ENCODE results near the gene CFAP161.

The CFAP161 gene, protein sequence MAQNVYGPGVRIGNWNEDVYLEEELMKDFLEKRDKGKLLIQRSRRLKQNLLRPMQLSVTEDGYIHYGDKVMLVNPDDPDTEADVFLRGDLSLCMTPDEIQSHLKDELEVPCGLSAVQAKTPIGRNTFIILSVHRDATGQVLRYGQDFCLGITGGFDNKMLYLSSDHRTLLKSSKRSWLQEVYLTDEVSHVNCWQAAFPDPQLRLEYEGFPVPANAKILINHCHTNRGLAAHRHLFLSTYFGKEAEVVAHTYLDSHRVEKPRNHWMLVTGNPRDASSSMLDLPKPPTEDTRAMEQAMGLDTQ

DNA sequence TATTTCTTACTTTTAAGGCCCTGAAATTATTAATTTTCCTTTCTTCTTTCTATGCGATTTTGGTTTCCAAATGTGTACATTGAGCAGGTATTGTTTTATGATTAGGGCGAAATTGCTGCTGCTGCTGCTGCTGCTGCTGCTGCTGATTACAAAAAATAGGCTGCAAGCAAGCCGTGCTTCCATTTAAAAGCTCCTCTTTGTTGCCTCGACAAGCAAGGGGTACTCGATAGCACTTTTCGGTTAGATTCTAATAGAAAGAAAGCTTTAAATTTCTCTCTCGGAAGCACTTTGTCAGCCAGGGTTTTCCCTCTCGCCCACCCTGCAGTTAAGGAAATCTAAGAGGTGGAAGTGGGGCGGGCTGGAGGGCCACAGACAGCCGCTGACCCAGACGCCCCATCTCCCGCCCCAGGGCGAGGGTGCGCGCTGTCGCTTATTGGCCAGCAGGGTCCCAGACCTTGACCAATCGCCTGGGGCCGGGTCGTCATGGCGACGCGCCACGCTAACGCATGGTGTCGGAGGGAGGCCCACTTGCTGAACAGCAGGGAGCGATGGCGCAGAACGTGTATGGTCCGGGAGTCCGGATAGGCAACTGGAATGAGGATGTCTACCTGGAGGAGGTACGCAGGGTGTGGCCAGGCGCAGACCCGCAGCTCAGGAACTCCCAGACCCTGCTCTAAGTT, at the start of gene CFAP161:
Gene CFAP161, plus strand, starts transcription at position 489 of the 680 bp plus-strand sequence. Its CDS starts 60 bp downstream, at position 549.
- DNase-seq, result peak in 1 of 2 donors; percentile 24

DNA sequence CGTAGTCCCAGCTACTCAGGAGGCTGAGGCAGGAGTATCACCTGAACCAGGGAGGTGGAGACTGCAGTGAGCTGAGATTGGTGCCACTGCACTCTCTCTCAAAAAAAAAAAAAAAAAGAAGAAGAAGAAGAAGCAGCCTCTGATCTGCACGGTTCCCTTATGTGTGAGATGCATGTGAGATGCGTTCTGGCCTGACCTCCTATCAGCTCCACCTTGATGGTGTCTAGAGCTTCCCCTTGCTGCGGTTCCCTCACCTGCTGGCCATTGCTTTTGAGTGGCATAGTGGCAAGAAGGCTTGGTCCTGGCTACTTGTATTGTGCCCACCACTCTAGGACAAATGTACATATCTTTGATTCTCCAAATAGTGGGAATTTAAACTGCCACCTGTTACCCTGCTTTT, 49.4 kb upstream of the CFAP161 start:
- no peak for DNase-seq

DNA sequence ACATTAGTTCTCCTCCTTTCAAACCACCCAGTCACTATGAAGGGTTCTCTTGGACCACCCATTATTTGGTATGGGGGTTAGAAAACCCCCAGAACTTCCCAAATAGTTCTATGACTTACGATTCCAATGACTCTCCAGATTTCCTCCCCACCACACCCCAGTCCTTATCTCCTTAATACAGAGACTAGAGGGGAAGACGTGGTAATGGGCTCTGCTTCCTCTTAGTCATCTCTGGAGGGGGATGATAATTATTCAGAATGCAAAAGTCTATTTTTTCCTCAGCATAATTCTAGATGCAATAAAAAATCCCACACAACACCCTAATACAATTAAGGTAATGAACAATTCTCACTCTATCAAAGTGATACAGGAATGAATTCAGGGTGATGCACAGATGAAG, 48.9 kb upstream of the CFAP161 start:
- no peak for DNase-seq

DNA sequence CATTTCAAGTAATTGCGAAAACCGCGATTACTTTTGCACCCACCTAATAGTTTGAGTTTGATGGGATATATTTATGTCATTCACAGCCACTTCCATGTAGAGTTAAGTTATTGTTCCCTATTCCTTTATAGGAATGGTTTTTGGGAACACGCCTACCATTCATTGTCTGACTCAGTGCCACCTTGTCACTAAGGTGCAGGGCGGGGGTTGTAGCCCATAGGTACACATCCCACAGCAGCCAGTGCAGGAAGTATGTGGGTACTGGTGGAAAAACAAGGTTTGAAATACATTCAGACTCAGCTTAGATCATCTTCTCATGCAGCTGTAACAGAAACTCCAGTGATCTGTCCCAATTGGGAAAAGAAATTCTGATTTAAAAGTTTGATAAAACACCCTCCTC, 48.2 kb upstream of the CFAP161 start:
- no peak for DNase-seq

DNA sequence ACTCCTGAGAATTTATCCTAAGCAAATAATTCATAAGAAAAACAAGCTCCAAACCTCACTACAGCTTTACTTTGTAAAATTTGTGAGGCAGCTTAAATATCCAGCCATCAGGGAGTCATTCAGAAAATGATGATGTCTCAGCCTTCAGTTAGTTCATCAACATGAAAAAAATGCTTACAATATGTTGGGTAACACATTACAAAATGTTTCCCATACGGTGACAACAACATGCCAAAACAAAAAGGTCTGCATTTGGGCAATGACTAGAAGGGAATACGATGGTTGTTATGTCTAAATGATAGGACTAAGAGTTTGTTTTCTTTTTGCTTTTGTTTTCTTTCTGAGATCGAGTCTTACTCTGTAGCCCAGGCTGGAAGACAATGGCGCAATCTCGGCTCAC, 47.0 kb upstream of the CFAP161 start:
- DNase-seq, result no peak

DNA sequence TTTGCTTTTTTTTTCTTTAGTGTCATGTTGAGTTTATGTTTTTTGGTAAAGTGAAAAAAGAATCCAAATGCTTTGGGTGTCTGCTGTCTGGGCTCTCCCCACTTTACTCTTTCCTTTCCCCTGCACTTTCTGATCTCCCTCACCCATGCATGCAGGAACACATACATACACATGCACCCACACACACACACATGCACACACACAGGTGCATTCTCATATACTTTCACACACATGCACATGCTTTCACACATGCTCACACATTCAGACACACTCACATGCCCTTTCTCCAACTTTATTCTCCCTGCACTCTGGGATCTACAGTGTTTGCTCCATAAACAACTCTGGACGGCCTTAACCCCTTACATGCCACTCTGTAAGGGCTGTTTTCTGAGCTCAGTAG, 46.4 kb upstream of the CFAP161 start:
- no peak for DNase-seq

DNA sequence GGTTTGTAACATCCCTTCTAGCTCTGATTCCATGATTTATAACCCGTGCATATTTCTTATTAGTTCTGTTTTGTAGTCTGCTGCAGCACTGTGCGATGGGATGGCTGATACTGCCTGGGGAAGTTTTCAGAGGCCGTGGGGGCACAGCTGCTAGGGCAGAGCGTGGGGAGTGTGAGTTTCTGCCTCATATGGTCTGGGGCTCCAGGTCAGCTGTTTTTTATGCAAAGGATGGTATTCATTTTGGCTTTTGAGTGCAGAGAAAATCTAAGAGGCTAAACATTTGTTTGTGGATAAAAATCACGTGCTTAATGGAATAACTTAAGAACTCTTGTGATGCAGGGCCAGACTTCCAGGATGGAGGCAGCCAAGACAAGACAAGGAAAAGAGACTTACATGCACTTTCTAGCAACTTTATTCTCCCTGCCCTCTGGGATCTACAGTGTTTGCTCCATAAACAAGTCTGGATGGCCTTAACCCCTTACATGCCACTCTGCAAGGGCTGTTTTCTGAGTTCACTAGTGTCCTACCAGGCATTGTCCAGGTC, 45.5 kb upstream of the CFAP161 start:
- no peak for DNase-seq

DNA sequence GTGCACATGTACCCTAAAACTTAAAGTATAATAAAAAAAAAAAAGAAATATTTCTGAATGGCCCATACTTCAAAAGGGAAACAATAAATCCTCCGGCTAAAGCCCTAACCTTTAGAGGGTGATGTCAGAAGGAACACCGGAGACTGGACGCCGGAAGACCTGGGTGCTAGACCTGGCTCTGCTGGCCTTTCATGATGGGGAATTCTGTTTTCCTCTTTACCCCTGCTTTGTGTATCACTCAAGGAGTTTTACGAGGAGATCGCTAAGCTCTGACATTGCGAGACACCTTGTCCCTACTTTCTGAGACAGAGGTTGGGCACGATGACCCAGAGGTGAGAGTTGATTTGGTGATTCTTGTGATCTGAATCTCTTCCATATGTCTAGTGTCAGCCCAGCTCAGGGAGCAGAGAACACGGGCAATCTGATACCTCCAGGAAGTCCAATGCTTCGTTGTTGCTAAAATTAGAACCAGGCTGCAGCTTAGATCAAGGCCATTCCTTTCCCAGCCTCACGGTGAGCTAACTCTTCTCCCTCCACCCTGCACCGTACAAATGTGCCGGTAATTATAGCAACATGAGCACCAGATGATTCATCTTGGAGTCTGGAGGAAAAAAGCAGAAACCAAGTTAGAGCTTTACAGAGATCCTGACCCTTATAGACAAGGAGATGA, 42.0 kb upstream of the CFAP161 start:
- DNase-seq, result no peak

DNA sequence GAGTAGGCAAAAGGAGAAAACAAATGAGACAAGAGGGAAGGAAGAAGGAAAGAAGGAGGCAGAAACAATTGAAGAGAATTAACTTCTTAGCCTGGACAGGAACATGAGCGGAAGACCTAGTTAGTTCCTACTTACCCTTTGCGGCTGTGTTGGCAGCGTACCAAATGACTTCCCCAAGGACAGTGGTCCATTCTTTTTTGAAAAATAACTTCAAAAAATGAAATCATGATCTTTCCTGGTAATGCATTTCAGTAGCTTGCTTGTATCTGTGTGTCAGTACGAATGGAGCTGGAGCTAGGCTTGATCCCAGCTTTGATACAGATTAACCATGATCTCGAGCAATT, 41.5 kb upstream of the CFAP161 start:
- no peak for DNase-seq

DNA sequence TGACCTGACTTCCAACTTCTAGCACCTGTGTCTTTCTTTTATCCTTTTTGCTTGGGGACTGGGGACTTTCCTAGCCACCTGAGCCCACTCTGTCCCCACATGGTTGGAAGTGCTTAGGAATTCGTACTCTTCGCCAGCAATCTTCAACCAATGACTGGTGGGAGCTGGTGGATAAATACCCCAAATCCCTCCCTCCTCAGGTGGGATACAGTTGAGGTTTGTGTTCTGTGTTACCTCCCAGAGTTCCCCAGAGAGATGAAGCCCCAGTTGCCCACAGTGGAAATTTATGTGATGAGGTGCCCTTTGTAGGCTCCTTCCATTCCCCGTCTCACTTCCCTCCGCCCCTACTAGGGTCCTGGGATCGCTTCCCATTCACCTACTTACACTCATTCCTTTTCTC, 40.1 kb upstream of the CFAP161 start:
- DNase-seq, result no peak

DNA sequence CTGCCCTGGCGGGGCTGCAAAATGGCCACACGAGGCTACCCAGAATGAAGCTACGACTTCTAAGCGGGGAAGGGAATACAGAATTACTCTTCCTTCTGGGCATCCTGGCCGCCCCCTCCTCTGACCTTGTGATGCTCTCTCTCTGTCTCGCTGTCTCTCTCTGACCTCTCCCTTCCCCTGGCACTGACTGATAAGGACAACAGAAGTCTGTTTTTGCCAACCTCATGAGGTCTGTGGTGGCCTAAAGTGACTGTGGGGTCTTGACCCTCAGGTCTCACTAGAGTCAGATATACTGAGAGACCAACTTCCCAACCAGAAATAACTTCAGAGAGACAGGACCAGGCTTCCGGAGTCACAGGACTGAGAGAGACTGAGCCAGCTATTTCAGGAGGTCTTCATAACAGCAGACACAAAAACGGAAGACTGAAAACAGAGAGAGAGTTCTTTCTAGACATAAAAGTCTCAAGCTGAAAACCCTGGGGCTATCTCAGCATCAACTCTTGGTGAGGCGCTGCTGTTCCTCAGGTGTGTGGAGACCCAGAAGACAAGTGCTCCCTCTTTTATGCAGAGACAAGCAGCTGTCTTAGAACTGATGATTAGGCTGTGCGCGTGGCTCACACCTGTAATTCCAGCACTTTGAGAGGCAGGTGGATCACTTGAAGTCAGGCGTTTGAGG, 38.2 kb upstream of the CFAP161 start:
- DNase-seq, result no peak

DNA sequence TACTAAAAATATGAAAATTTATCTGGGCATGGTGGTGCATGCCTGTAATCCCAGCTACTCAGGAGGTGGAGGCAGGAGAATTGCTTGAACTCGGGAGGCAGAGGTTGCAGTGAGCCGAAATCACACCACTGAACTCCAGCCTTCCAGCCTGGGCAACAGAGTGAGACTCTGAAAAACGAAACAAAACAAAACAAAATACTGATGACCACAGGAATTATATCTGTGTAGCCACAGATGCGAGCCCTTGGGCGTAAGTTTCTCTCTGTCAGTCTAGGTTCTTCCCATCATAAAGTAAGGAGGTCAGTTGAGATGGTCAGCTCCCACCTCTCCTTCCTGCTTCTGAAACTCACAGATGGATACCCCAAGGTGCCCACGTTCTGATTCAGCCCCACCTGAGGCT, 37.7 kb upstream of the CFAP161 start:
- DNase-seq, result no peak

DNA sequence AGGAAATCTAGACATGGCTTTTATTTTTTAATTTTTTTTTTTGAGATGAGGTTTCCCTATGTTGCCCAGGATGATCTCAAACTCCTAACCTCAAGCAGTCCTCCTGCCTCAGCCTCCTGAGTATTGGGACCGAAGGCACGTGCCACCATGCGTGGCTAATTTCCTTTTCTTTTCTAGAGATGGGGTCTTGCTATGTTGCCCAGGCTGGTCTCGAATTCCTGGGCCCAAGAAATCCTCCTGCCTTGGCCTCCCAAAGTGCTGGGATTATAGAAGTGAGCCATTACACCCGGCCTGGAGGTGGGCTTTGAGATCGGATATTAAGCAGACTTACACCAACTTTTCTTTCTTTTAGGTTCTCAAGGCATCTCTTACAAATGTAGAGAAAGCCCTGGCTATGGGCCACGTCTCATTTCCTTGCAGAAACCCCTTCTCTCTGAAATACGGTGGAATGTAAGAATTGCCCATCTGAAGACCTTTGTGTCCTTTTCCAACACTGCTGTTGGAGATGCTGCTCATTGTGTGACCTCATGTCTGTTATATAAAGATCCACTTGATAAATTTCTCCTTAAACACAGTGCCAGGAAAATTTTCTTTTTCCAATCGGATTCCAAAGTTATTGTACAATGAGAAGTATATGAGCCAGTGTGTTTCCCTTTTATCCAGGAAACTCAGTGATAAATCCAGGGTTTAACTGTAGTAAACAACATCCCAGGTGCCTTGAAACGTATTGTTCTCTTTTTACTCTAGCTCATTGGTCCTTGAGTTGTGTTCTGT, 36.8 kb upstream of the CFAP161 start:
- DNase-seq, result no peak

DNA sequence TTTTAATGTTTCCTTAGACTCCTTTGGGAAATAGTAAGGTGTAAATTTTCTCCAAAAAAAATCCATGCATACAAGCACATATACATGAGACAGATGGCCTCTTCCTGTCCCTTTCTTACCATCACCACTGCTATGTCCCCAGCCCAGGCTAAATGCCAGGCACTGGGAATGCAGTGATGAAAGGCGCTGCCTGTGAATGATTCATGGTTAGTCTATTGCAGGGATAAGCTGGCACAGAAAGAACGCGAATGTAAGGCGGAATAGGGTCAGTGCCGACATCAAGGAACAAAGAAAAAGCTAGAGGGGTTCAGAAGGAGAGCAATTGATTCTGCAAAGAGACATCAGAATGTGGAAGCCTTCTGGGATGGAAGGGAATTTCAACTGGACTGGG, 36.2 kb upstream of the CFAP161 start:
- no peak for DNase-seq

DNA sequence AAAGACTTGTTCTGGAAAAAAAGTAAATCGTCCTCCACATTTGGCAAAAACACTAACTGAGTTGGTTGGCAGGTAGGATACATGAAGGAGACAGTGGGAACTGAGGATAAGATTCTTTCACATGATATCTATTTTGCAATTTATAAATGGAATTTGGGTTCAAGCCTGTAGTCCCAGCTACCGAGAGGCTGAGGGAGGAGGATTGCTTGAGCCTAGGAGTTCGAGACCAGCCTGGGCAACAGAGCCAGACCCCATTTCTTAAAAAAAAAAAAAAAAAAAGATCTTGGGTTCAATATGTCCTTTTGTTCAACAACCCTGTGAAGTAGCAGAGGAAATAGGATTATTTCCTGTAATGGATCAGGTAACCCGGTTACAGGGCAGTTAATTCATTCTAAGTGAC, 35.7 kb upstream of the CFAP161 start:
- no peak for DNase-seq

DNA sequence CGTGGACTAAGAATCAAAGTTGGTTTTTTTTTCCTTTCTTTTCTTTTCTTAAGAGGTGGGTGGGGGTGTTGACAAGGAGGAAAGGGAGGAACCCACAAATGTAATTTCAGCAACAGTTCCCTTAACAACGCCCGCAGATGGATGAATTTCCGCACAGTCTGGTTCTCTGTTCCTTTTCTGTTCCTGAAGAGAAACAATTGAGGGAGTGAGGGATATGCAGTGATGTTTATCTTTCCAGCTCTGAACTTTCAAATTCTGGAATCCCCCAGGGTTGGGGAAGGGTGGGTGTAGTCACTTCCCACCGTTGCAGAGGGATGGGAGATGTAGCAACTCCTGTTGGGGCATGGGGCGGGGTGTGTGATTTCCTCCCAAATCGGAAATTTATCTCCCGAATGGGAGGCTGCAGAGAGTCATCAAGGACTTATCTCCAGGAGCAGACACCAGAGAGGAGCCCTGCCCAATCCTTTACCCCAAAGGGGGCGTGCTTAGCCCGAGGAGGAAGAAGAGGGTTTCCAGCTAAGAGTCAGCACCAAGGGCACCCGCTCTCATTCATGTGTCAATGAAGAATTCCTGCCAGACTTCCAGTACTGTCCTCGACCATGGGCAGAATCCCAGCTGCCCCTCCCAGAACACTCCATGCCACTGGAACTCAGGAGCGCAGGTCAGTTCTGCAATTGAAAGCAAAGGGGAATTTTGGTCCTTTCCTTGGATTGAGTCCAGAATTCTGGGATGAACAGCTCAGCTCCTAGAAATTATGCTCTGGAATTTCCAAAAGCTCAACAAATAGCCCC, 35.0 kb upstream of the CFAP161 start:
- peak in 1 of 2 donors; percentile 5 for DNase-seq

DNA sequence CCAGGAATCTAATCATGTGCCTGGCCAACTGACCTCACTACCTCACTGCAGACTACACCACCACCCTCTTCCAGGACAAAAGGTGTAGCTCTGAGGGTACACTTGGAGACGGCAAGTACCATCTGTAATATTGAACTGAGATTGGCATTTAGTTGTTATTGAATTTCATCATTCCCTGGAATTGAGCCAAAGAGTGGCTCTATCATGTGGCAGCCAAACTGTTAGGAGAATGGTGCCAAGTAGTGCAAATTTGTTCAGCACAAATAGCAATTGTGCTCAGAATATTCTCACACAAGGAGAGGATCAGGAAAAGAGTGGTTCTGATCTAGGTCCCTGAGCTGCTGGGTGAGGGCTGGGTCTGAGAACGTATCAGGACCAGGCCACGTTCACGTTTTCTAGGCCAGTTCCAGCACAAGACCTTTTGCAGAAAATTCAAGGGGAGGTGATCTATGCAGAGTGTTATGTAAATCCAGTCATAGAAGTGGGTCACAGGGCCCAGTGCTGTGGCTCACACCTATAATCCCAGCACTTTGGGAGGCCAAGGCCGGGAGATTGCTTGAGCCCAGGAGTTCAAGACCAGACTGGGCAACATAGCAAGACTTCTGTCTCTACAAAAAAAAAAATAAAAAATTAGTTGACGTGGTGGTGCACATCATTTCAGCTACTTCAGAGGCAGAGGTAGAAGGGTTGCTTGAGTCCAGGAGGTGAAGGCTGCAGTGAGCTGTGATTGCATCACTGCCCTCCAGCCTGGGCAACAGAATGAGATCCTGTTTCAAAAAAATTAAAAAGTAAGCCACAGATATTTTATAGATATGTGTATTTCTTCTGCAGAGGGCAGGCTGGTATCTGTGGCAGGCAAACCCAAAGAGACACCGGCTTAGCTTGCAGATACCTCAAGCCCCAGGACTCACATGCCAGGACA, 31.9 kb upstream of the CFAP161 start:
- DNase-seq, result no peak

DNA sequence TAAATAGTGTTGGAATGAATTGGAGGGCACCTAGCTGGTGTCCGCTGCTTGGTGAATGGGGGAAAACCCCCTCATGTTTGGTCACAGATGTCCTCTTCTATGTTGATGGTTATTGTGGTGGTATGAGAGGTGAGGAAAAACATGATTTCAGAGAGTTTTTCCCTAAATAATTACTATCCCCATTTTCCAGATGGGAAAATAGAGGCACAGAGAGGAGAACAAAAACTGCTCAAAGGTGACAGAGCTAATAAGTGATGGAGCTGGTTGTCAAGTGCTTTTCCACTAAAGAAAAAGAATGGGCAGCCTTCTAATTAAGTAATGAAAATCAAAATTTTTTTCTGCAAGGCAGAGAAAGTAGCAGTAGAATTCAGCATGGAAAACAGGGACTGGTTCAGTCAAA, 30.2 kb upstream of the CFAP161 start:
- DNase-seq, result no peak

DNA sequence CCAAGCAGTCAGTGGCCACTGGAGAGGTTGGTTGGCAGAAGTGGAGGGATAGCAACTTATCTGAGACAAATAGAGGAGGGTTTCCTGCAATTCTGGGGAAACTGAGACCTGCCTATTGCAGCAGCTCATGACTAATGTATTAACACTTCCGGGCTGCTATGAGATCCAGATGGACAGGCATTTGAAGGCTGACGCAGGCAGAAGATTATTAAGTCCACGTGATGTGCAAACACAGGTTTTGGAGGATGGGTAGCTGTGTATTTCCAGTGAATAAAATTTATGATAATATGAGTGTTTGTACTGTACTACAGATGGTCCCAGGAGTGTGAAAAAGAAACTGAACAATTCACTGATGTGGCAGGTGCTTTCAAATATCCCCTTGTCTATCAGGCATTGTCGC, 28.5 kb upstream of the CFAP161 start:
- DNase-seq, result no peak

DNA sequence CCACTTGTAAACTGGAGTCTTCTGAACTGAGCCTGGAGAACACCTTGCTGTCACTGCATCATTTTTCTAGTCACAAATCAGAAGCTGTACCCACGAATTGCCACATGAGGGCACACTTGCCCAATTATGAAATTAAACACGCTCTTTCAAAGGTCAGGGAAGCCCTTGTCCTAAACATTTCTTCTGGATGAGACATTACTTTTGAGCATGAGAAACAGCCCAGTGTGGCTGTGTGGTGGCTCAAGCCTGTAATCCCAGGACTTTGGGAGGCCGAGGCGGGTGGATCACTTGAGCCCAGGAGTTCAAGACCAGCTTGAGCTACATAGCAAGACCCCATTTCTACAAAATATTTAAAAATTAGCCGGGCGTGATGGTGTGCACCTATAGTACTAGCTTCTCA, 27.5 kb upstream of the CFAP161 start:
- DNase-seq, result peak; percentile 28 to 47

DNA sequence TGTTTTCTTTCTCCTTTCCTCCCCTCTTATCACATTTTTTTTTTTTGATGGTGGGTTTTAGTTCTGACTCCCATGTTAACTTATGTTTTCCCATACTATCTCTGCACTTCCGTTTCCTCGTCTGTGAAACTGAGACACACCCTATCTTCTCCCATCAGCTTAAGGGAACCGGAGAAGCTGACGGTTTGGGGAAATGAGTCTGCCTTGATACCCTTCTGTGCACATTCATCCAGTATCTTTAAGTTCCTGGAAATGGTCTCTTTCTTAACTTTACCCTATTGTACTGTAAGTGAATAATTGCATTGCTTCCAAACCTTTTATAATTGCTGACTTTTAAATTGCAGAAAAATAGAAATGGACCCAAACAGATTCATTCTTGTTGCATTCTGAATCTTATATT, 26.2 kb upstream of the CFAP161 start:
- DNase-seq, result no peak

Data from CD4-positive, alpha-beta T cell treated with Interleukin-1 beta for 1 hour (primary cell).